Measurements from ENCODE around the gene PRMT5. TPM values are rescaled to one million over a fixed set of nuclear protein-coding genes. Genes with fewer than 3 reads are reported as not detected.

Gene PRMT5
- polyA plus RNA-seq, 1 donor (not counting 4 experiments of a cell fraction or from before 2014, with no cell fraction given): 241 TPM

DNA sequence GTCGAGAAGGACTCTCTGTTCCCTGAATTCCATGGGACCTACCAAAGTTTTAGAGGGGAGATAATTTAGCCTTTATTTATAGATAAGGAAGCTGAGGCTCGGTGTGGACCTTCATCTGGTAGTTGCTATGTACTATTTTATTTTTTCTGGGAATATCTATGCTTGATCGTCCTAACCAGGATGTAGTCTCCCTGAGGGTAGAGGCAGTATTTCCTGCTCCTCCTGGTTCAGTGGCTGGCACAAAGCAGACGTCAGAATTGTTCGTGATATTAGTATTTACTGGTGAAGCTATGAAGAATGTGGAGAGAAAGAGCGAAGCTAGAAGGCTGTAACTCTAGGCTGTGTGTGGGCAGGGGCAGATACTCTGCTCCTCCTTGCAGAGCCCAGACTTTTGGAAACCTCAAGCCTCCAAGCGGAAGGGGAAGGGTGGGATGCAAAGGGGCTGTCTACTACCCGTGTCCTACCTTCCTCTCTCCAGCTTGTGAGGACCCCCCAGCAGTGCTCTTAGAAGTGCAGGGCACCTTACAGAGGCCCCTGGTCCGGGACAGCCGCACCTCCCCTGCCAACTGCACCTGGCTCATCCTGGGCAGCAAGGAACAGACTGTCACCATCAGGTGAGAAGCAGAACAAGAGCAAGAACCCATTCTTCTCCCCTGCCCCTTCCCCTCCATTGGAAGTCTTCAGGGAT, 56.2 kb downstream of the PRMT5 start:
- H2AFZ ChIP-seq (ENCODE audit: control insufficient read depth, low read length): peak overlapping the region; percentile 85
- peak overlapping the region; percentile 93 for H3K27ac ChIP-seq (ENCODE audit: control insufficient read depth, insufficient read depth, low read length)
- H3K4me2 ChIP-seq (ENCODE audit: control insufficient read depth, extremely low read depth, insufficient read depth, low read depth, low read length): peak overlapping the region; percentile 99
- DNase-seq (ENCODE audit: low read depth, low spot score) (no peak), FAIRE-seq (no peak)
- peaks cover 20% of the 10 kb centered on the region for H3K4me1 ChIP-seq (ENCODE audit: control insufficient read depth, extremely low read depth, insufficient read depth, low read length)
- TF ChIP-seq EZH2 (IDR thresholded peaks at IDR 0.05; ENCODE audit: low read length) (no peak), CTCF (optimal IDR thresholded peaks at IDR 0.05 in 1 of 3, IDR thresholded peaks at IDR 0.05 in 1 of 3, conservative IDR thresholded peaks at IDR 0.05 in 1 of 3; ENCODE audit: extremely low read depth in 1 of 3, insufficient read depth in 2 of 3, low read length in 3 of 3) (no peak)
- dilution Hi-C loops (cut with MboI; ENCODE audit: extremely low pct_ligation_motif_present, low sequenced_read_pairs): no loop called here
- H3K36me3 ChIP-seq (ENCODE audit: control insufficient read depth in 2 of 2, extremely low read depth in 1 of 2, insufficient read depth in 2 of 2, low read length in 2 of 2): peaks cover 35 to 37% of the 10 kb centered on the region in 2 experiments
- H3K79me2 ChIP-seq (ENCODE audit: control insufficient read depth, insufficient read depth, low read length): peaks cover 25% of the 10 kb centered on the region
- peak overlapping the region; percentile 85 for H3K9ac ChIP-seq (ENCODE audit: control insufficient read depth, extremely low read depth, insufficient read depth, low read length)
- H3K4me3 ChIP-seq (ENCODE audit: control insufficient read depth in 2 of 3, extremely low read depth in 1 of 3, insufficient read depth in 2 of 3, low read depth in 1 of 3, low read length in 3 of 3): peak overlapping the region; percentile 88 to 96 (median 95)
- H3K27me3 ChIP-seq (ENCODE audit: control insufficient read depth, extremely low read depth, insufficient read depth, low read length): no peaks in the 10 kb centered on the region
- no peaks in the 10 kb centered on the region for H3K9me1 ChIP-seq (ENCODE audit: control insufficient read depth, extremely low read depth, insufficient read depth, low read length)
- no peaks in the 10 kb centered on the region for H3K9me3 ChIP-seq (ENCODE audit: control insufficient read depth, low read depth, low read length)
- no peaks in the 10 kb centered on the region for H4K20me1 ChIP-seq (ENCODE audit: control insufficient read depth, extremely low read depth, insufficient read depth, low read length)

- Histone ChIP-seq H3K9me3 (ENCODE audit: control insufficient read depth, low read depth, low read length) (no peaks in the 10 kb centered on the region), H3K4me1 (ENCODE audit: control insufficient read depth, extremely low read depth, insufficient read depth, low read length) (peaks cover 20% of the 10 kb centered on the region), H3K9me1 (ENCODE audit: control insufficient read depth, extremely low read depth, insufficient read depth, low read length) (no peaks in the 10 kb centered on the region), H3K4me2 (ENCODE audit: control insufficient read depth, extremely low read depth, insufficient read depth, low read depth, low read length) (peak overlapping the region; percentile 99), H3K27me3 (ENCODE audit: control insufficient read depth, extremely low read depth, insufficient read depth, low read length) (no peaks in the 10 kb centered on the region), H3K79me2 (ENCODE audit: control insufficient read depth, insufficient read depth, low read length) (peaks cover 25% of the 10 kb centered on the region), H3K4me3 (ENCODE audit: control insufficient read depth in 2 of 3, extremely low read depth in 1 of 3, insufficient read depth in 2 of 3, low read depth in 1 of 3, low read length in 3 of 3) (peak overlapping the region; percentile 88 to 96 (median 95)), H3K9ac (ENCODE audit: control insufficient read depth, extremely low read depth, insufficient read depth, low read length) (peak overlapping the region; percentile 85), H3K36me3 (ENCODE audit: control insufficient read depth in 2 of 2, extremely low read depth in 1 of 2, insufficient read depth in 2 of 2, low read length in 2 of 2) (peaks cover 28 to 33% of the 10 kb centered on the region in 2 experiments), H4K20me1 (ENCODE audit: control insufficient read depth, extremely low read depth, insufficient read depth, low read length) (no peaks in the 10 kb centered on the region), H2AFZ (ENCODE audit: control insufficient read depth, low read length) (peak overlapping the region; percentile 92), H3K27ac (ENCODE audit: control insufficient read depth, insufficient read depth, low read length) (peak overlapping the region; percentile 93)
- dilution Hi-C loops (cut with MboI; ENCODE audit: extremely low pct_ligation_motif_present, low sequenced_read_pairs): no loop called here
- FAIRE-seq: no peak
- no peak for DNase-seq (ENCODE audit: low read depth, low spot score)
- TF ChIP-seq EZH2 (IDR thresholded peaks at IDR 0.05; ENCODE audit: low read length): no peak
- TF ChIP-seq CTCF (optimal IDR thresholded peaks at IDR 0.05 in 1 of 3, IDR thresholded peaks at IDR 0.05 in 1 of 3, conservative IDR thresholded peaks at IDR 0.05 in 1 of 3; ENCODE audit: extremely low read depth in 1 of 3, insufficient read depth in 2 of 3, low read length in 3 of 3): peak; percentile 82 to 99 (median 91)
Observed at GRCh38 chr14:22872033-22872832, 56.9 kb downstream of the PRMT5 start.
